ENCODE data around the gene BTN1A1.
"Not testable (repeated sequence)": the region's sequence is repeated elsewhere in the genome, so short reads cannot be mapped to it uniquely, and the experiment has no call there.

Gene BTN1A1

GRCh38 chr6:26541579-26541978 is 41.5 kb downstream of the BTN1A1 start:
- no peak for DNase-seq

DNA sequence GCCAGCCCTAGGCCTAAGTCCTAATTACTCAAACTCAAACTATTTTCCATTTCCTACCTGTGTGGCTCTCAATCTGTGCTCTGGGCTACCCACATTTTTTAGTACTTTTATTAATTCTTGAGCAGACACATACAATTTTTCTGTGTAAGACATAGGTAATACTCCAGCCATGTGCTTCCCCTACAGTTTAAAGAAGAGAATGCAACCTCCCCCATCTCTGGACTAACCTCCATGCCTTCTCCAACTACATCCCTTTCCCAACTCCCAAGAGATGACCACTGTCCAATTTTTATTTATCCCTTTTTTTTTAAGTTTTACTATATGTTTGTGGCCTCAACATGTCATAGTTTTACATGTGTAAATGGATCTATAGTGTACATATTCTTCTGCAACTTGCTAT is 43.9 kb downstream of the BTN1A1 start:
- no peak for DNase-seq

- DNase-seq: no peak
These were observed 44.4 kb downstream of the BTN1A1 start for GRCh38 chr6:26544473-26544872.

DNA sequence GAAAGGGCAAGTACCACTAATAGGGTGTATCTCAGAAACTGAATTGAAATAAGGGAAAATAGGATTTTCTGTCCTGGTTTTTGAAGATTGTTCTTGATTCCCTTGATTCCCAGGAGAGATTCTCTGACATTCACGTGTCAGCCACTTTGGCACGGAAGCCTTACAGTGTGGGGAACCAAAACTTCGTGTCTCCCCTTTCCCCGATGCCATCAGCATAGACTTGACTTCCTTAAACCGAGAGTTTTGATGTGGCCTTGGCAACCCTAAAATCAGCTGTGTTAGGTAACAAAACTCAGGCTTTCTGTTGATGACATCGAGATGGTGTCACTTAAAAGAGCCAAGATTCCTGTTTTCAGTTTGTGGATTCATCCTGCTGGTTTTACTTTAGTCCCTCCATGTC is 45.5 kb downstream of the BTN1A1 start:
- DNase-seq: no peak

GRCh38 chr6:26547363-26547762 is 47.3 kb downstream of the BTN1A1 start:
- DNase-seq: not testable (repeated sequence)

- no peak for DNase-seq
These were observed 50.3 kb downstream of the BTN1A1 start for GRCh38 chr6:26550250-26550993.

DNA sequence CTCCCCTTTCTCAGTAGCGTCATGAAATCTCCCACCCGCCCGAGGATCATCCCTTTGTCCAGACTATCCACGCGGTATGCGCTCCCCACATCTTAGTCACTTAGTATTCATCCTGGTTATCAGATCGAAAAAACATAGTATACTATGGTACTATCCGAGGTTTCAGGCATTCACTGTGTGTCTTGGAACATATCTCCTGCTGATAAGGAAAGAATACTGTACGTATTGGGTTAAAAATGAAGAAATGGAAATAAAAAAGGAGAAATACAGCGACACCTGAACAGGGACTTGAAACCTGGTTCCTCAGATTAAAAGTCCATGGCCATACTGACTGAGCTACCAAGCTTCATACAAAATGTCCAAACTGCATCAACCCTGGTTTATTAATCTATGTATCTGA is 52.1 kb downstream of the BTN1A1 start:
- DNase-seq: no peak

- no peak for DNase-seq
These were observed 52.6 kb downstream of the BTN1A1 start for GRCh38 chr6:26552640-26553188.

DNA sequence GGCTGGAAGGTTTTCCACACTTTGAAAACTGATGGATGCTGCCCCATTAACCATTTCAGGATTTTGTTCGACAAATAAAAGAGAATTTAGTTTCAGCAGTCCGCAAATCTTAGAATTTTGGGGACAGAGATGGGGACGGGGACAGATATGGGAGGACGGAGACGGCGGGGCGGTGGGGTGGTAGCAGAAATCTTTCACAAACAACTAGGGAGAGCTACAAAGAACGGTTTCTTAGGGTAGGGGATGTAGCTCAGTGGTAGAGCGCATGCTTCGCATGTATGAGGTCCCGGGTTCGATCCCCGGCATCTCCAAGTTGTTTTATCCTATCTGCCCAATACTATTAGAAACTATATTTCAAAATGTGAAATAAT is 53.1 kb downstream of the BTN1A1 start:
- DNase-seq: peak; percentile 82

GRCh38 chr6:26553635-26554446 is 53.7 kb downstream of the BTN1A1 start:
- peak; percentile 83 for DNase-seq

DNA sequence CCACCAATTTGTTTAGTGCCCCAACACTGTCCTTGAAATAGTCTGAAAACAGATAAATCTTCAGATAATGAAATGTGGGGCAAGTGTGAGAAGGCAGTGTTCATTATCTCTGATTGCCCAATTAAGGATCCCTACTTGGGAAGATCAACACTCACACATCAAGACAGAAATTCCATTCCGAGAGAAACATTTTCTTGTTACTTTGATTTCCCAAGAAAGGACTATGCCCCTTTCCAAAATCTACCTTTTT is 54.3 kb downstream of the BTN1A1 start:
- no peak for DNase-seq

DNA sequence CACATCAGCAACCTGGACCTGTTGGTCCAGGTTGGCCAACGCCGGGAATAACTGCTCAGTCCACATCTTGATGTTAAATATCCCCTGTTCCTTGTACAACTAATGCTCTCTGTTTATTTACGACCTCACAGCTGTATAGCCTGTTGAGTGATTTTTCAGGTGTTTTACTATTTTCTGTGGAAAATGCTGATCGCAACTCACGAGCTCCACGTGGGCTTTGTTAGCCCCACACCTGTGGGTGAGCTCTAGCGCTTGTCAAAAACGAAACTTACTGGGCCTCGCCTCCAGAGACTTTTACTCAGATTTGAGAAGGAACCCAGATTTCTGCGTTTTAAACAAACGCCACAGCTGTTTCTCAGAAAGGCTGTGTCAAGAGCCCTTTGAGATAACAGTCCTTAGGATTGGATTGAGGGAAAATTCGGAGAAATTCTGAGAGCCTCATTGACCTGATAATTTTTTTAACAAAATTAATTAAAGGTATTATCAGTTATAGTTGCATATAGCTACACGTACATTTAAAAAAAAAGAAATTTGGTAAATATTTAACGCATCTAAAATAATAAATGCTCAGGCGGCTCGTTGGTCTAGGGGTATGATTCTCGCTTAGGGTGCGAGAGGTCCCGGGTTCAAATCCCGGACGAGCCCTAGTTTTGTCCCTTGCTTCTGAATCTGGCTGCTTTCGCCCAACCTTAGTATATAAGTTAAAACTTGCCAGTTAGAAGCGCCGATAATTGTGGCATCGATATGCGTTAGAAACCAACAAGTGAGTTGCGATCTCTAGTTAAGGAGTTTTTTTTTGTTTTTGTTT is 54.8 kb downstream of the BTN1A1 start:
- no peak for DNase-seq

GRCh38 chr6:26555505-26556262 is 55.6 kb downstream of the BTN1A1 start:
- no peak for DNase-seq

- no peak for DNase-seq
These were observed 56.4 kb downstream of the BTN1A1 start for GRCh38 chr6:26556263-26557070.

Measured in NCI-H1105 (cell line).